H1 (cell line): Measurements from ENCODE around the gene GIGYF2. TPM values are rescaled to one million over a fixed set of nuclear protein-coding genes. Genes with fewer than 3 reads are reported as not detected.

Experiments used
- JUN ChIP-seq: IDR thresholded peaks from 2 replicates; pipeline ENCODE4 v1.6.1; 2011; ENCODE audit warnings: low read depth, mild to moderate bottlenecking, improper control_type of control experiment, low read length
- polyA plus RNA-seq, 7 experiments: library from polyadenylated mRNA; depleted of rRNA in 3 of 7; stranded (reverse) in 5 of 7; unstranded in 2 of 7; fragments of >200 nt in 5 of 7; fragments of 200-250 nt in 2 of 7; gene quantifications; 1 replicate in 5 of 7; 2 replicates in 1 of 7; 4 replicates in 1 of 7; pipeline versions ENCODE4 v1.2.1 to v1.2.3, GENCODE V29; 2011 to 2013; ENCODE audit warnings: missing spikeins in 2 of 7, mixed read lengths in 2 of 7
- total RNA-seq: library from RNA; stranded (reverse); fragmentation: NEBNext Ultra II Directional; extraction: Animal tissue kit (Norgen Biotek cat#: 25700); gene quantifications from 2 replicates; pipeline ENCODE4 v1.2.1, GENCODE V29; 2021

Gene GIGYF2
- total and polyA plus RNA-seq, 2 of the 8 experiments (the other 6 are each of a cell fraction or from before 2014, with no cell fraction given): 22.3 to 62.0 TPM

DNA sequence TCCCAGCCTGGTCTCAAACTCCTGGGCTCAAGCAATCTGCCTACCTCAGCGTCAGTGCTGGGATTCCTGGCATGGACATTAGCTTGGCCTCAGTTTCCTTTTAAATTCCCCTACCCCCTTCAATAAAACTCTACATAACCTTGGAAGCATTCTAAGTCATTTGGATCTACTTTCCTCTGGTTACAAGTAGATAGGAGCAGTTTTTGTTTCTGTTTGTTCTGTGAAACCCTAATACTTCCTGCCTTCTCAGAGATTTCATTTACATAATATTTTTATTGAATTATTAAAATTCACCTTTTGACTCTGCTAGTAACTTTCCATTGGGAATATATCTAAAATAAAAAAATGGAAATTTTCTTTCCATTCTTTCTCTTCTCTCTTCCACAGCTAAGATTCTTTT lies 25.9 kb downstream of the GIGYF2 start (continued):
- TF ChIP-seq JUN: no peak
